GM18502 (cell line): Measurements from ENCODE around the gene NKX3-2.
"Not testable (repeated sequence)": the region's sequence is repeated elsewhere in the genome, so short reads cannot be mapped to it uniquely, and the experiment has no call there.

Experiments used
- ATAC-seq: cut with Tn5 transposase; IDR thresholded peaks from one replicate; pipeline ENCODE4 v1.9.1; 2021; ENCODE audit warnings: mild to moderate bottlenecking; ENCODE audit not compliant: unreplicated experiment, poor library complexity

NKX3-2 gene

DNA sequence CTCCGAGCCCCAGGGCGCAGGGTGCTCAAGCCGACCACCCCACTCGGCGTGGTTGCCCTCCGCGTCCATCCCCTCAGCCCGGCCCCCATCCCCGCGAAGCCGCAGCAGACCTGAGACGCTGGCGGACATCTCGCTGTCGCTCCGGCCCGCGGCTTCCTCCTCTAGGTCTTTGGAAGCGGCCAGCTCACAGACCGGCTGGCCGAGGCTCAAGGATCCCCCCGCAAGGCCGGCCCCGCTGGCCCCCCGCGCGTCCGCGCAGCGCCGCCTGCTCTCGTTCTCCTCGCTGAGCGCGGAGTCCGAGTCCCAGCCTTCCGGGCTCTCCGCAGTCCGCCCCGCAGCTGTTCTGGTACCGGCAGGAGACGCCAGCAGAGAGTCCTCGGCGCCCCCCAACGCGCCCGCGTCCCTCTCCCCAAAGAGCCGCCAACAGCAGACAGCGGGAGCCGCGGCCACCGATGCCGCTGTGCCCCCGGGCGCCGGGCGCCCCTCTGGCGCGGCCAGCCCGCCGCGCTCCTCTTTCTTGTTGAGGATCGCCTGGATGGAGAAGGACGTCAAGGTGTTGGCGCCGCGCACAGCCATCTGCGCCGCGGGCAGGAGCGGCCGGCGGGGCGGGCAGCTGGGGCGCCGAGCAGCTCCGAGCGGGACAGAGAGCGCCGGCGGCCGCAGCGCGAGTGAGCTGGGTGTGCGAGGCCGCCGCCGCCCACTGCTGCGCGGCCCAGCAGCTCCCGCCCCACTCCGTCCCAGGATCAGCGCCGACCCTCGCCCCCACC, at the start of gene NKX3-2:
Gene NKX3-2 (minus strand): TSS at position 670 of the 767 bp plus-strand sequence. CDS start 94 bp downstream, at position 576.
- peak; percentile 15 for ATAC-seq

DNA sequence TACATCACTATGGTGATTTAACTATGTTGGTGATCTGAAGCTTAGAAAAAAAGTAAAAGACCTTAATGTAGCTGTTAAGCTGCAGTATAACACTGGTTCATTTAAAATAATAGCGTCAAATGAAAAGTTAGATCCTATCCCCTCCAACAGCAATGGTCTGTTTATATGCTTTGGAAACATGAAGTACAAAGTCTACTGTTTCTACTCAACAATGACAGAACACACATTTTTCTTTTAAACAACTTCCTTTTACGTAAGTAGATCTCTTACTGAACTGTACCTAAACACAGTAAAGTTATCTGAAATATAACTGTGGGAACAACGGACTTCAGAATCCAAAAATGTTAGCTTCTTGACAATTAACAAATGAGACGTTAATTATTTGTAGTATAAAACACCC, 47.9 kb upstream of the NKX3-2 start:
- ATAC-seq, result no peak

DNA sequence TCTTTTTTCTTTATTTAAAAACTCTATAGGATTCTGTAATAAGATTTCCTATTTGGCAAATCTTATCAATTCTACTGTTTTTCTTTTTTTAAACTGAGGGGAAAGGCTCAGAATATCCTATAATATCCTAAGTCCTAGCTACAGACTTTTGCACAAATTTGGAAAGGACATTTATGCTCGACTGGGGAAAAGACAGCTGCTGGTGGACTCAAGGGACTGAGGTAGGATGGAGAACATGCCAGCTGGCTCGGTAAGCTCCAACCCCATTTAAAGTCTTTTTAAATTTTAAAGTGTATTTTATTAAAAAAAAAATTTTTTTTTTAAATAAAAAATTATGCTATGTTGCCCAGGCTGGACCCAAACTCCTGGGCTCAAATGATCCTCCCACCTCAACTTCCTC, 46.5 kb upstream of the NKX3-2 start:
- ATAC-seq, result no peak

DNA sequence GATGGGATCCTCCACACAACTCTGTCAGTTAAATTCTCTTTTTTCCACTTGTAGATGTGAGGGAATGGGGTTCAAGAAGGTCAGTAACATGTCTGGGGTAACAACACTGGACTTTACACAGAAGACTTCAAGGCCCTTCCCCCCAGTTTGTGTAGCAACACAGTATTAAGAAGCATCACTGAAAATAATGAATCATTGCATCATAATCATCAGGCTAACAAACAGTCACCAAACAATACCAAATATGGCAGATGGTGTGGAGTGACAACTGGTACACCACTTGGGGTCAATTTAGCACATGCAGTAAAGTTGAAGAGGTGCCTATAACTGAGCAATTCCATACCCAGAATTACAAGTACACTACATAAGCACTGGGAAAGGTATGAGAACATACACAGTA, 44.6 kb upstream of the NKX3-2 start:
- no peak for ATAC-seq

DNA sequence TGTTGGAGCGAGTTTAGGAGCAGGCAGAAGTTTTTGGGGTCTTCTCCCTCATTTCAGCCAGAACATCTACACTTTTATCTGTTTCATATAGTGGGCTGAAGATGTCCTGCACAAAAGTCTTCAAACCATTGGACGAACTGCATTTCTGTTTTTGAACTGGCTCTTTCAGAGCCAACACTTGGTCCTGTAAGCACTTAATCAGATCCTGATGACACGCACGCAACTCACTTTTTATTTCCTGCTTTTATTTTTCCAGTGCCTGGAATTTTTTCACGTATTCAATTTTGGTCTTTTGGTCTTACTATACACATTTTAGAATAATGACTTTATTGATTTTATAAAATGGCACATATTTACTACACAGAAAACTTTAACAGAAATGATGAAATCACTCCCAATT, 40.2 kb upstream of the NKX3-2 start:
- ATAC-seq, result no peak

DNA sequence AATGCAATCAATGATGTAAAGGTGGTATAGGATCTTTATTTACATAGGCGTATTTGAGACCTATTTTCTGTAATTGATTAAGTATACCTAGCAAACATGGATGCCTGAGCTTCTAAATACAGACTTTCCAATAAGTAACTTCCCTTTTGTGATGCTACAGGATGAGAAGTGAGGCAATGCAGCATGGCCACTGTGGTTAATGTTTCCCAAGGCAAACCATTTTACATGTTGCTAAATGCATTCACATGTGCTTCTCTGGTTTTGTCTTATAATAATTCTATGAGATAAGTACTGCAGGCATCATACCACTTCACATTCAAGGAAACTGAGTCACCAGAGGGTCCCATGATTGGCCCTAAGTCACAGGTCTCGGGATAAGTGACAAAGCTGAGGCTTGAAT, 35.7 kb upstream of the NKX3-2 start:
- ATAC-seq, result no peak

DNA sequence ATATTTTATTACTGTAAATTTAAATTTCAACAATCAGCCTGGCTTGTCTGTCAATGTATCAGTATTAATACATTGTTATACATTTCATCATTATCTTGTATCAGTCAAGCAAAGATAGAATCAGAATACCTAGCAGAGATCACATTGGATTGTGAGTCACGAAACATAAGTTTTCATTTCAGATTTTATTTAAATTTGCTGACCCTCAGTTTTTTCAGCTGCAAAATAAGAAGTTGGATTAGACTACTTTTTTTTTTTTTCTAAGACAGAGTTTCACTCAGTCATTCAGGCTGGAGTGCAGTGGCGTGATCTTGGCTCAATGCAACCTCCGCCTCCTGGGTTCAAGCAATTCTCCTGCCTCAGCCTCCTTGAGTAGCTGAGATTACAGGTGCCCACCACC, 33.4 kb upstream of the NKX3-2 start:
- no peak for ATAC-seq

DNA sequence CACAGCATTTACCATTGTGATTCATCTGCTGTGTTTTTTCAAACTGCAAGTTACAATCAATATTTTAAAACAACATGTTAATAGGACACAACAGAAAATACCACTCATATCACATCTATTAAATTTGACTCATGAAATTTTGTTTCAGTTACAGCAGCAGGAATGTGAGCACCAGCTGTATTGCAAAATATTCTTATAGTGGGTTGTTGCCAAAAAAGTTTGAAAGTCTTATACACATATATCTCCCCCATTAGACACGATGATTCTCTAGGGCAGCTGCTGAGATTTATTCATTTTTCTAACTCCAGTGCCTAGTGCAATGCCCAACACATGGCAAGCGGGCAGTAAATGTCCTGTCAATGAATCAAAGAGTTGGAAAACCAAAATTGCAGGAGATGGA, 26.6 kb upstream of the NKX3-2 start:
- no peak for ATAC-seq

DNA sequence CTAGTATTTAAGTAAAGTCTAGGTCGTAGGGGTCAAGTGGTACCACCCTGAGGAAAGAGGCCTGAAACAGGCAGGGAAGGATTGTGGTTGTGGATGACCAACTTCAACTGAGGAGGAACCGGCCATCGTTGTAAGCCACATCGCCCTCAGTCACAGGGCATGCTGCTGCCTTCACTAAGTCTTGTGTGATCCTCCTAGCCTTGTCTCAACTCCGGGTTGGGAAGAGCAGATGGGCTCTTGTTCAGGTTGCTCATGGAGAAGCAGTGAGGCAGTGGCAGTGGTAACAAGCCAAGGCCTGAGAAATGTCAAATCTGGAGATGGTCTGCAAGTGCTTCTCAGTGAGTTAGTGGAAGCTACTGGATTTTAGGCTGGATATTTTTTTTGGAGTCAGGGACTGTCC, 22.8 kb upstream of the NKX3-2 start:
- no peak for ATAC-seq

DNA sequence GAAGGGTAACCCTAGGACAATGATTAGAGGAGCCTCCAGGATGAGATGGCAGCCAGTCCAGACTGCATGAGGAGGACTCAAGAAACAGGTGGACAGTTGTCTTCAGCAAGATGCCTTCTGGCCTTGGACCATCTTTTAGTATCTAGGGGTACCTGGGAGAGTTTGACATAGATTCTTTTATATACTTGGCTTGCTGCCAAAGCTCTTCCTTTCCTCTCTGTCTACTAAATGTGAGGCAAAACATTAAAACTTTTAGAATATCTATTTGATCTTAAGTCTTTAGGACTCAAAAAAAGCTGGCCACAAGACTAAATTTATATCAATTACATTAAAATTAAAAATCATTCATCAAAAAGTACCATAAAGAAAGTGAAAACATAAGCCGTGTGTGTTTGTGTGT, 18.6 kb upstream of the NKX3-2 start:
- no peak for ATAC-seq

DNA sequence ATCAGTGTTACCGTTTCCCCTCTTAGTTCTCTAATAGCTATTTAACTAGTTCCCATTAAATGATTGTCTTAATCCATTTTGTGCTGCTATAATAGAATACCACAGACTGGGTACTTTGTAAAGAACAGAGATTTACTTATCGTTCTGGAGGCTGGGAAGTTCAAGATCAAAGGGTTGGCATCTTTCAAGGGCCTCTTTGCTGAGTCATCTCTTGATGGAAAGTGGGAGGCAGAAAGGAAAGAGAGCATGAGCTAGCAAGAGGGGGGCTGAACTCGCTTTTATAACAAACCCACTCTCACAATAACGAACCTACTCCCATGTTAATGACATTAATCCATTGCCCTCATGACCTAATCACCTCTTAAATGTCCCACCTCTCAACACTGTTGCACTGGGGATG, 17.4 kb upstream of the NKX3-2 start:
- ATAC-seq, result no peak

DNA sequence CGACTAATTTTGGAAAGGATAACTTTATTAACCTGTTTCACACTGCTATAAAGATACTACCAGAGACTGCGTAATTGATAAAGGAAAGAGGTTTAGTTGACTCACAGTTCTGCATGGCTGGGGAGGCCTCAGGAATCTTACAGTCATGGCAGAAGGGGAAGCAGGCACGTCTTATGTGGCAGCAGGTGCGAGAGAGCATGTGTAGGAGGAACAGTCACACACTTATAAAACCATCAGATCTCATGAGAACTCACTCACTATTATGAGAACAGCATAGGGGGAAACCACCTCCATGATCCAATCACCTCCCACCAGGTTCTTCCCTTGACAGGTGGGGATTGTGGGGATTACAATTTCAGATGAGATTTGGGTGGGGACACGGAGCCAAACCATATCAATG, 15.8 kb upstream of the NKX3-2 start:
- ATAC-seq, result not testable (repeated sequence)

DNA sequence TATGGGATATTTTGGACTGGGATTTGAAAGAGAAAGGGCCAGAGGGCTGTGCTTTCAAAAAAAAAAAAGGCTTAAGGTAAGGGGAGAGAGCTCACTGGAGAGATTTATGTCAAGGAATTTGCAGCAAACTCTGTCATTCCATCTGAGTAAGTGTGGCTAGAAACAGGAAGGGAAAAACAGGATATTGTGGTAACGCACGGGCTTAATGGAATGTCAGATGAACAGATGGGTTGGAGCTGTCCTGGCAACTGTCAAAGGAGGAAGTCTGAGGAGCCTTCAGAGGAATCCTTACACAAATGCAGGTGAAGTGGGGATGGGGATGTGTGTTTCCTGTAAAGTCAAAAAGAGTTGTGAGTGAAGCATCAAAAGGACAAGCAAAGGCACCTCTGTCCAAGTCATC, 15.1 kb upstream of the NKX3-2 start:
- ATAC-seq, result no peak

DNA sequence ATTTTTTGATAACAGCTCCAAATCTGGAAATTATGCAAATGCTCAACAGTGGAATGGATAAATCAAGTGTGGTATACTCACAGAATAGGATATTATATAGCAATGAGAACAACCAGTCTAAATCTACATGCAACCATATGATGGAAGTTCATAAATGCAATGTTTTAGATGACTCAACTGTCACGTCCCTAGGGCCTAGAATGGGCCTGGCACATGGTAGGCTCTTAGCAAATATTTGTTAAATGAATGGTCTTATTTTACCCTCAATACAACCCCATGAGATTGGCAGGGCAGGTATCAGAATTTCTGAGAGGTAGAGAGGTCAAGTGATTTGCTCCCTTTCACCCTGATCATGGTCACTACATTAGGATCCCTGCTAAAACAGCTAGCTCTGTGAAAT, 14.6 kb upstream of the NKX3-2 start:
- no peak for ATAC-seq

DNA sequence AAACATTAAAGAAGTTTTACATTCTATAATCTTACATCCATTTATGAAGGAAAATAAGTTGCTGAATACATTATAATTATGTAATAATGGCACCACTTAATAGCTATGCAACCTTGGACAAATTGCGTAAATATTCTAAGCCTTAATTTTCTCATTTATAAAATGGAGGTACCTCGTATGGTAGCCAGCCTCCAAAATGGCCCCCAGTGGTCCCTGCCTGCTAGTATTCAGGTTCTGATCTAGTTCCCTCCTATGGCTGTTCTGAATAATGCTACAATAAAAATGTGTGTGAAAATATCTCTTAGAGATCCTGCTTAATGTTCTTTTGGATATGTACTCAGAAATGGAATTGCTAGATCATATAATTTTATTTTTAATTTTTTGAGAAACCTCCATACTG, 11.0 kb upstream of the NKX3-2 start:
- no peak for ATAC-seq

DNA sequence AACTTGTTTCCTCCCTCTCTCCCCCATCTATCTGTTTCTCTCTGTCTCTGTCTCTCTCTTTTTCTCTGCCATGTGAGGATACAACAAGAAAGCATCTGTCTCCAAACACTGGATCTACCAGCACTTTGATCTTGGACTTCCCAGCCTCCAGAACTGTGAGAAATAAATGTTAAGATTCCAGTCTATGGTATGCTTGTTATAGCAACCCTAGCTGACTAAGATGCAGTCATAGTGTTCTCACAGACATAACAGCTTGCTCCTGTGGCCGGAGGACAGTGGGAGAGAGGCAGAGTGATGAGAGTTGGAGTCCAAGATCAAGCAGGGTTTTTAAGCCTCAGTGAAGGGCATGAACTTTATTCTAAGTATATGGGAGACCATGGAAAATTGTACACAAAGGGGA, 8.8 kb upstream of the NKX3-2 start:
- no peak for ATAC-seq

DNA sequence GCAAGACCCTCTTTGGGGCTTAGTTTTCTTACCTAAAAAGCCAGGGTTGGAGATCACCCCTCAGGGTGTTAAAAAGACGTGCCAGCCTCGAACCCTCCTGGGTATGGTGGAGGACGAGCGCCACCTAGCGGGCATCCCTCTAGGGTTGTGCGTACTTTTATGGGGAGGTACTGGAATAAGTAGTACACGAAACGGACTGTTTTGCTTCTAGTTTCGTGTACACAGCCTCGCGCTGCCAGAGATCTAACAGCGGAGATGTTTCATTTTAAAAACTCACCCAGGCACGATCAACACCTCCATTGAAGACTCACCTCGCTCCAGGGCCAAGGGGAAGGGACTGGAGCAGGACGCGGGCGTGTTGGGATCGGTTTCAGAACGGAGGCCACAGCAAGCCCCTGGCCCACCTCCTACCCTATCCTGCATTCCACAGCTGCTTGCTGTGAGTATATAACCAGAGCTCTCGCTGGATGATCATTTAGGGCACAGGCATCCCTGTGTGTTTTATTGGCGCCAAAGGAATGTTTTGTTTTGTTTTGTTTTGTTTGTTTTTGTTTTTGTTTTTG, 4.8 kb upstream of the NKX3-2 start:
- peak; percentile 71 for ATAC-seq

DNA sequence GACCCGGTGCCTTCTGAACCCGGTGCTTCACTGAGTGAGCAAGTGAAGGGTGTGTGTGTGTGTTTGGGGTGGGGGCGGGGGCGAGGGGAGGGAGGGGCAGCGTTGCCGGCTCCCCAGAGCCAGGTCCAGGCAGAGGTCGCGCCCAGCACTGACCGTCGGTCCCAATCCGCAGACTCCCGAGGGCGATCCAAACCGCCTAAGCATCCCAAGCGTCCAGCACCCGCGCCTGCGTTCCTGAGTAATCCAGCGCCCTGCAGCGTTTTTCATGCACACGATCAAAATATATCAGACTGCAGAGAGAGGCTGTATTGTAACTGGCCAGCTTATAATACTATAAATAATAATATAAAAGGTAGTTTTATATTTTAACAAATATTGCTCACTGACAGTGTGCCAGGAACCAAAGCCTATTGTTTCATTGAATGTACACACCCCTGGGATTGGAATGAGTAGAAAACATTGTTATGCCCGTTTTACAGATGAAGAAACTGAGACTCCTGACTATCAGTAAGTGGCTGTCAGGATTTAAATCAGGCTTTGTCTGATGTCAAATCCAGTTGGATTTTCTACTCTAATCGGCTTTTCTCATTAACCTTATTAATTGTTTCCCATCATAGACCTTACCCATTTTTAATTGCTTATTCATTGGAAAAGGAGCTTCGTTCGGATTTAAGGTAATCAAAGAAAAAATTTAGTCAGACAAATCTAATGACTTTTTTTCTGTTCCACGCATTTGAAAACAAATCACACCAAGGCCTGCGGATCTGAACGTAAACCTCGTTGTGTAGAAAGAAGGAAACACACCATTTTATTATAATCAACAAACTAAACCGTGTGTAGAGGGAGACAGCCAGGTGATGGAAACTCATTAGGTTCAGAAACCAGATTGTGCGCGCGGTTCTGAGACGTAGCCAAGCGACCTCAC, 4.0 kb upstream of the NKX3-2 start:
- peak; percentile 9 for ATAC-seq

DNA sequence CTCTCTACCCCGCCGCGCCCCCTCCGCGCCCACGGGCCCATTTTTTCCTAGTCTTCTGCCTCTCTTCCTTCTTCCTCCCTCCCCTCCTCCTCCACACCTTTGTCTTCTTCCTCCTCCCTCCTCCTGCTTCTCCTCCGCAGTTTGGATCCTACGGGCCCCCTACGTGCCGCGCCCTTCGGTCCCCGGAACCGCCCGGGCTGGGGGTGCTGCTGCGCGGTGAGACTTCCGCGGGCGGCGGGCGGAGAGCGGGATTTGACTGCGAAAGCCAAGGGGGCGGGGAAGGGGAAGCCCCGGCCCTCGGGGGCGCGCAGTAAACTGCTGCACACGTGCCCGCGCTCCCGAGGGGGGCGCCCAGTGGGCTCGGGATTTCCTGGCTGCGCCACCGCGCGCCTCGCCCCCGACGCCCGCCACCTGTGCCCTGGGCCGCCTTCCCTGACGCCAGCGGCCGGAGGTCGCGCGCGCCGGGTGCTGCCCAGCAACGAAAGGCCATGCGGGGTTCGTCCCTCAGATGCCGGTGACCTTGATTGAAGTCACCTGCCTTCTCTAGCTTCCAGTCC, 3.3 kb upstream of the NKX3-2 start:
- ATAC-seq, result no peak

DNA sequence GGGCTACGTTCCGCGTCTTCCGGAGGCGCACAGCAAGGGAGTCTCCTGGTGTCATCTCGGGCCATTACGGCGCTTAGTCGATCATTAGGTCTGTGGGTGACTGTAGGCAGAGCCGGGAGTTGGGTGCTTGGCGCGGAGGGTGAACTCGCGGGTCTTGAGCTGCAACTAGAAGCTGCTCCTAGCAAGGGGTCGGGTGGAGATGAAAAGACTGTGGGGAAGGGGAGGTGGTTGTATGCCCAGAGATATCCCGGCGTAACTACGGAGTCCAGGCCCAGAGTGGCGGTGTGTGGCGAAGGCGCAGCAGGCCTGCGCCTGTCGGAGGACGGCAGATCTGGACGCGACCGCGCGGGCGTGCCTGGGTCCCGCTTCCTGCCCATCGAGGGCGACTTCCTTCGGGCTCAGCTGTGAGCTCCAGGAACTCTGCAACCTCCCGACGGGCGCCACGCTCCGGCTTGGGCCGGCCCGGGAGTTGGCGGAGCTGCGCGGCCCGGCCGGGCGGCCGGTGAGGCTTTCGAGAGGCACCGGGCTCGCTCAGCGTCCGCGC, 2.7 kb upstream of the NKX3-2 start:
- no peak for ATAC-seq
